Keratinocyte (primary cell): Measurements from ENCODE around the gene CIDEB.

Experiments
- CTCF ChIP-seq, 3 experiments: IDR thresholded peaks in 1 of 3; conservative IDR thresholded peaks in 1 of 3; optimal IDR thresholded peaks in 1 of 3; 2 replicates in 2 of 3; 3 replicates in 1 of 3; pipeline versions ENCODE3 to v1.5.1; 2011; ENCODE audit warnings: low read length in 3 of 3, mild to moderate bottlenecking in 3 of 3, moderate library complexity in 2 of 3, control low read depth in 1 of 3, inconsistent platforms in 1 of 3; ENCODE audit not compliant: insufficient read depth in 2 of 3; ENCODE audit errors: extremely low read depth in 1 of 3
- EZH2 ChIP-seq: IDR thresholded peaks from one replicate; pipeline ENCODE4 v1.6.1; 2012; ENCODE audit warnings: inconsistent platforms, mild to moderate bottlenecking, low read length, moderate library complexity

DNA sequence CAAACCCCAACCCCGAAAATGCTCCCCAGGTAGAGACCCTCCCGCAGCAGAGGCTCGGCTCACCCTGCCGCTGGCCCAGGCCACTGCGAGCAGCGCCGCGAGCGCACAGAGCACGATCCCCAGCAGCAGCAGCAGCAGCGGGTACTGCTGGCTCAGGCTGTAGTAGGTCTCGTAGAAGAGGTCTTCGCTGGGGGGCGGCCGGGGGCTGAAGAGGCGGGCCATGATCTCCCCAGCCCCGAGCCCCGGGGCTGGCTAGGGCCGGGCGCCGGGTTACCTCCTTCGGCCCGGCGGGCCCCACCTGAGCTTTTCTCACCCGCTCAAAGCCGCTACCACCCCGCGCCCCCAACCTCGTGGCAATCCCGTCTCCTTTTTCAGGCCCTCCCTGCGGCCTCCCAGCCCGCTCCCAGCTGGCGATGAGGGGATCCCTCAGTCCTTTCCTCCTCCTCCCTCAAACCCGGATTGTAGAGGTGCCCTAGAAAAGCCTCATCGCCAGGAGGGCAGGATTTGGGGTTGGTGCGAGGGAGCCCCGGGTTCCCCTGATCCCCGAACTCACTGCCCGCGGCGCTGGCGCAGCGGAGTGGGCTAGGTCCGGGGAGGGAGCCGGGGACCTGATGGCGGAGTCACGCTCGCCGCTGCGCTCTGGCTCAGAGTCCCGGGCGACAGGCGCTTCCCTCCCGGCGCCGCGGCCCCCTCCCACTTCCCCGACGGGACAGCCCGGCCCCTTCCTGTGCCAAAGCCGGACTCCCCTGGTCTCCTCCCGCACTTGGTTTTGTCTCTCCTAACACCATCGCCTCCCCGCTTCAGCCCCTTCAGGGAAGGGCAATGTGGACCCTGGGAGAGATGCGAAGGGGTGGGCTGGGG is 26.9 kb upstream of the CIDEB start, which contains the start of gene ADCY4:
- TF ChIP-seq CTCF (optimal IDR thresholded peaks at IDR 0.05 in 1 of 3, IDR thresholded peaks at IDR 0.05 in 1 of 3, conservative IDR thresholded peaks at IDR 0.05 in 1 of 3; ENCODE audit: extremely low read depth in 1 of 3, insufficient read depth in 2 of 3, low read length in 3 of 3) (no peak), EZH2 (peak; percentile 46)
